Activated CD8-positive, alpha-beta memory T cell treated with anti-CD3 and anti-CD28 coated beads, Interleukin-2, amount 50 U/mL, for 24 hours (primary cell): ENCODE measurements around the gene RAP1GDS1.

Source experiments
- DNase-seq: peaks from one replicate; pipeline ENCODE4 v3.0.0-alpha.2; 2020; ENCODE audit errors: extremely low read depth

The RAP1GDS1 gene

GRCh38 chr4:98260579-98261404, at the start of gene RAP1GDS1:
TSS of gene RAP1GDS1 (plus strand) at chr4:98261384. CDS start at chr4:98261566, 182 bp downstream.
- peak; percentile 83 for DNase-seq

- no peak for DNase-seq
Measured at GRCh38 chr4:98222306-98222705, 38.9 kb upstream of the RAP1GDS1 start.

- no peak for DNase-seq
Measured at GRCh38 chr4:98226396-98226795, 34.8 kb upstream of the RAP1GDS1 start.

- no peak for DNase-seq
Measured at GRCh38 chr4:98230961-98231360, 30.2 kb upstream of the RAP1GDS1 start.

GRCh38 chr4:98232202-98232601, 29.0 kb upstream of the RAP1GDS1 start:
- no peak for DNase-seq

GRCh38 chr4:98237204-98237603, 24.0 kb upstream of the RAP1GDS1 start:
- DNase-seq = no peak

GRCh38 chr4:98242063-98242462, 19.1 kb upstream of the RAP1GDS1 start:
- no peak for DNase-seq

- no peak for DNase-seq
Measured at GRCh38 chr4:98242538-98242937, 18.6 kb upstream of the RAP1GDS1 start.

GRCh38 chr4:98245226-98245625, 16.0 kb upstream of the RAP1GDS1 start:
- no peak for DNase-seq

- DNase-seq = no peak
Measured at GRCh38 chr4:98248934-98249333, 12.2 kb upstream of the RAP1GDS1 start.

GRCh38 chr4:98249831-98250230, 11.4 kb upstream of the RAP1GDS1 start:
- DNase-seq = no peak

- DNase-seq = no peak
Measured at GRCh38 chr4:98253499-98253898, 7.7 kb upstream of the RAP1GDS1 start.

- no peak for DNase-seq
Measured at GRCh38 chr4:98260047-98260578, 1.1 kb upstream of the RAP1GDS1 start.

GRCh38 chr4:98261405-98262291, 464 bp downstream of the RAP1GDS1 start:
- DNase-seq = peak; percentile 28

GRCh38 chr4:98262431-98262830, 1.2 kb downstream of the RAP1GDS1 start:
- DNase-seq = no peak

GRCh38 chr4:98267498-98267897, 6.3 kb downstream of the RAP1GDS1 start:
- no peak for DNase-seq

- no peak for DNase-seq
Measured at GRCh38 chr4:98275145-98275544, 14.0 kb downstream of the RAP1GDS1 start.

- no peak for DNase-seq
Measured at GRCh38 chr4:98283219-98284189, 22.3 kb downstream of the RAP1GDS1 start.

- DNase-seq = no peak
Measured at GRCh38 chr4:98284640-98285046, 23.5 kb downstream of the RAP1GDS1 start.

- no peak for DNase-seq
Measured at GRCh38 chr4:98285676-98286075, 24.5 kb downstream of the RAP1GDS1 start.

GRCh38 chr4:98287328-98287727, 26.1 kb downstream of the RAP1GDS1 start:
- no peak for DNase-seq
